GM18526 (cell line): ENCODE measurements around the gene WDR91.

Experiments
- POLR2A ChIP-seq: IDR thresholded peaks from 3 replicates; pipeline ENCODE4 v1.6.1; 2011; ENCODE audit not compliant: insufficient read length; ENCODE audit errors: extremely low read depth

The WDR91 gene

DNA sequence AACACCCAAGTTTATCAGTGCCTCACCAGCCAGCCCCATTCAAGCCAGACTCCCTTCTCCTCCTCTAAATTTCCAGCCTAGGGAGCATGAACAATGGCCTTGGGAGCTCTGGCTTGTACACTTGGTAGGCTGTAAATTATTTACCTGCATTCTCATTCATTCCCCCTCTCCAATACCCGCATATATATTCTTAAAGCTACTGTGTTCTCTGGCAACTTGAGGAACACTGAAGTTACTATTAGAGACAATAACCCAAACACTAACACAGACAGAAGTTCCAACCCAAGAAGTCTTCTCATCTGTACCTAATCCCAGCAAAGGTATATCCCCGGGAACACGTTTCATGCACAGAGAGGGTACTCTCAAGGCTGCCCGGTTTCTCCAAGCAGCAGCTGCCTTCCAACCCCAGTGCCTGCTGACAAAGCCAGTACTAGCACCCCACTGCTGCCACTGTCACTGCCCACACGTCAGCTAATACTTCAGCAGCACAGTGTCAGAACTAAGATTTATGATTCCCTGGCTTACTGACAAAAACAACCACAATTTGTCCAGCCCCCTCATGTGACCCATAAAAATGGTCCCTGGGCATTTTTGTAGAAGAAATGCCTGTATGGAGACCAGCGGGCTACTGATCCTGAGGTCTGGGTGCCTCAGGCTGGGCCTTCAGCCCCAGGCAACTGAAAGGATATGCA is 3.1 kb downstream of the WDR91 start:
- no peak for TF ChIP-seq POLR2A

DNA sequence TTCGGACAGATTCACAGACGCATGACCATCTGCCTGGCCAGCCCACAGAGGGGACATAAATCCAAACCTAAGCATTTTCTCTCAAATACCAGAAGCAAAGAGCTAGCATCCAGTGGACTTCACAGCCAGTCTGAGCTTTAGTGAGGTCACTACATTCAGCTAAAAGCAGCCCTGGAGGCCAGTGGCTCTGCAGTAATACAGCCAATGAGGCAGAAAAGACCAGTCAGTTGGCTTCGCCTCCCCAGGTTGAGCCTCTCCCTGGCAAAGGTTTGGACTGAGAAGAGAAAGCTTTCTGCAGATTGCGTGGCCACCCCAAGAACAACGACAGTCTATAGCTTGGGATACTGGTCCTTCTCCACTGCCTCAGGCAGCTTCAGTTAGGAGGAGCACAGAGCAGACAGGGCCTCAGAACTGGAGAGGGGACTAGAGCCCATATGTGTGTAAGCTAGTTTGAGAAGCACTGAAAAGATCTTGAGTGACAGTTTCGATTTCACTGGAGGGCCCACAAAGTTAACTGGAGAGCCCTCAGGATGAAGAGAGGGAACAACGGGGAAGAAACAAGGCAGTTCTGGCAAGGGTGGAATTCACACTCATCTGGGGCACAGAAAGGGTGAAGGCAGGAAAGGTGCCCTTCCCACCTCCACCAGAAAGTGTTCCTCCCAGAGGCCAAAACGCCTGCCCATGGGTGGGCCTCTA is 3.8 kb downstream of the WDR91 start:
- TF ChIP-seq POLR2A, result no peak

GRCh38 chr7:135206941-135207391 is 4.4 kb downstream of the WDR91 start:
- TF ChIP-seq POLR2A, result no peak

DNA sequence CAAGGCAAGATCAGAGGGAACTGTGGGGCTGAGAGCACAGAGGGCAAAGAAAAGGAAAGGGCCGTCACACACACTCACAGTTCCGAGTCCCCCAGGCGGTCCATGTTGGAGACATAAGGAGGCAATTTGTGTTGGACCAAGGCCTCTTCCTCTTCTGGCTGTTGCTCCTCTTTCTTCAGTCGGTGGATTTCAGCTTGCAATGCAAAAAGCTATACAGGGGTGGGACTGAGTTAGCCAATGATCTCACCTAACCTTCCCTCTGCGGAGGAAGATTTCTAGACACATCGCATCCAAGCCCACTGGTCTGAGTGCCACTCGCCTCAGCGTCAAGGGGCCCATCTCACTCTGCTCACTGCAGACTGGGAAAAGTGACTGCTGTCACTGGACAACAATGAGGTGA is 5.5 kb downstream of the WDR91 start:
- TF ChIP-seq POLR2A, result no peak

GRCh38 chr7:135204876-135205275 is 6.5 kb downstream of the WDR91 start:
- no peak for TF ChIP-seq POLR2A

GRCh38 chr7:135204341-135204749 is 7.0 kb downstream of the WDR91 start:
- no peak for TF ChIP-seq POLR2A

GRCh38 chr7:135201350-135201749 is 10.0 kb downstream of the WDR91 start:
- no peak for TF ChIP-seq POLR2A

- TF ChIP-seq POLR2A, result no peak
Observed at GRCh38 chr7:135200821-135201331, 10.4 kb downstream of the WDR91 start.

GRCh38 chr7:135199439-135199838 is 11.9 kb downstream of the WDR91 start:
- no peak for TF ChIP-seq POLR2A

GRCh38 chr7:135197906-135198655 is 13.2 kb downstream of the WDR91 start:
- TF ChIP-seq POLR2A, result no peak

- no peak for TF ChIP-seq POLR2A
Observed at GRCh38 chr7:135197343-135197742, 14.0 kb downstream of the WDR91 start.

DNA sequence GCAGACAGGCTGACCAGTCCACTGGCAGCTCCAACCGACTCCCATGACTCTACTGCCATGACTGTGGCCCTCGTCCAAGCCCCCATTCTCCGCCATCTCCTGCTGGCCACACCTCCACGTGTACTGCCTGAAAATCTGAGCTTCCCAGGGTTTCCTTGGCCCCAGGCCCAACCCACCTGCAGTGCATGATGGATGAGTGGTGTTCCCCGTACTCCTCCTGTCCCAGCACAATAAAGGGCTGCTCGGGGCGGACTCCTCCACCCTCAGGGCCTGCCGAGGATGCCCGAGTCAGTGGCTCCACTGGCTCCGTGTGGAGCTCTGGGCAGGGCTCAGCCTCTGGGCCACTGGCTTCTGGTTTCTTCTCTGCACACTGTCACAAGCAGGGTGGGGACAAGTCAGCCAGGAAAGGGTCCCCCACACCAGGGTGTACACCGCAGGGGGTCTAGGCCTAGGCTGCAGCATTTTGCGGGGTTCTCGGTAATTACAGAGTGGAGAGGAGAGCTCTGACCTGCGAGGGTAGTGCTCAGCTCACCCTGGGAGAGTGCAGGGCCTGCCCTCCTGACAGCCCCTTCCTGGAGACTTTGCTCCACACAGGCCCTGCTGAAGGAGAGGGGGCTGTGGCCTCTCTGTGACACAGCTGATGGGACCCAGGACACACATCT is 15.2 kb downstream of the WDR91 start:
- TF ChIP-seq POLR2A, result no peak

DNA sequence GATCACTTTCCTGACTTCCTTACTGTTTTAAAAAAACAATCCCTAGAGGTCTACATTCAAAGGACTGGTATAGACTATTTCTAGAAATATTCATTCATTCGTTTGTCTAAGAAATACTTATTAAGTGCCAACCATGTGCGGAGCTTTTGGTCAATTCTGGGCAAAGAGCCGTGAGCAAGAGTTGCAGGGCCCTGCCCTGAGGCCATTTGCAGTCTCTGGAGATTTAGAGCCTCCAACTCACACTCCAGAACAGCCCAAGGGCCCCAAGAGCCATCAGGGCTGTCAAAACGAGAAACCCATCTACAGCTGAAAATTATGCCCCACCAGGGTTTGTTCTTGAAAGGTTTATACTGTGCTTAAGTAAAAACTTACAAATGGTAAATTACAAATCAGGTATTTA is 16.2 kb downstream of the WDR91 start:
- no peak for TF ChIP-seq POLR2A

DNA sequence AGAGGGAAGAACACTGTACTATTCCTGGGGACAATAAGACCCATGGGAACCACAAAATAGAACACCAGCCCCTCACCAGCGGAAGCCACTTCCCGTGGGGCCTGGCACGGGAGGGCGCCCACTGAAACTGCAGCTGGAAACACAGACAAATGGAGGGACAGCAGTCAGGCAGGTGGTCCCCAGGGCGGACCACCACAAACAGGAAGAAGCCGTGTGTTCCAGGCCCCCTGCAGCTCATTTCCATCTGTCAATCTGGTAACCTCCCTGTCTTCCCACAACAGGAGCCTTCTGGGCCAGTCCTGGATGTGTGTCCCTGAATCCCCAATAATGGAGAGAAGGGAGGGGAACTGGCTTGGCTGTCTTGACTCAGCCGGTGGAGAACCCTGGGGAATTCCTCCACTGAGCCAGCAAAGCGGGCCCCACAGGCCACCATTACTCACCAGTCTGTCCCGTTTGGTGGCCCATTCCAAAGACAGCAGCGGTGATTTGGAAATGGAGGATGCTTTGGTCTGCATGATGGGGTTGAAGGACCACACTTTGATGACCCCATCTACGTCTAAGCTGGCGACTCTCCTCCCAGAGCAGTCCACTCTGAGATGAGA is 16.7 kb downstream of the WDR91 start:
- TF ChIP-seq POLR2A, result no peak

GRCh38 chr7:135193615-135194081 is 17.7 kb downstream of the WDR91 start:
- TF ChIP-seq POLR2A, result no peak
